ENCODE measurements around the gene MZB1.
"Not testable (repeated sequence)": the region's sequence is repeated elsewhere in the genome, so short reads cannot be mapped to it uniquely, and the experiment has no call there.

Gene MZB1

DNA sequence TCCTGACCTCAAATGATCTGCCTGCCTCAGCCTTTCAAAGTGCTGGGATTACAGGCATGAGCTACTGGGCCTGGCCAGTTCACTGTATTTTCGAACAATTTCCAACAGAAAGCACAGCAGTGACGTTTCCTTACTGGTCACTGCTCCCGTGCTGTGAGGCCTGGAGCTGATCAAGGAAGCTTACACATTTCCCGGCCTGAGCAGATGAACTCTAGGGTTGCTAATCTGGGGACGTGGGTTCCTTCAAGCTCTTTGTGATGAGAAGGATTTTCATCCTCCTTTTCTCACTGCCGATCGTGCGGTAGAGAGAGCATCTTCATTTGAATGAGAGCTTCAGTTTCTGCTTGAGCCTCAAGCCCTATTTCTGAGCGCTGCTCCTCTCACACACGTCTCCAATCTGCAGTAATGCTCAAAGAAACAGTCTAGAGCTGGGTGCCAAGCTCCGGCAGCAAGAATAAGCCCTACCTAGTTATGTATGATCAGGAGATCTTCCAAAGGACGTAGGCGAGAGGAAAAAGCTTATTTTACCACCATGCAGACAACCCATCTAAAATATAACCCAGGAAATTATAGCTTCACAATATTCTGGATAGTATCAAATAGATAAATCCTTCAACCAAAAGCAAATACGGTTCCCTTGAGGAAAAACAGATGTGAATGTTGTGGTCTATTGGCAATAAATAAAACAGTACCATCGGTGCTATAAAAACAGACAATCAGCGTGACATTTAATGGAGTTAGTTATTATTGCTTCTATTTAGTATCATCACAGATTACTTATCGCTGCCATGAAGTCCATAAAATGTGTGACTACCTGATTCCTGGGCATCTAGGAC is 21.5 kb upstream of the MZB1 start:
- in situ Hi-C loops (cut with MboI; ENCODE audit: low sequenced_read_pairs): no loop called here

DNA sequence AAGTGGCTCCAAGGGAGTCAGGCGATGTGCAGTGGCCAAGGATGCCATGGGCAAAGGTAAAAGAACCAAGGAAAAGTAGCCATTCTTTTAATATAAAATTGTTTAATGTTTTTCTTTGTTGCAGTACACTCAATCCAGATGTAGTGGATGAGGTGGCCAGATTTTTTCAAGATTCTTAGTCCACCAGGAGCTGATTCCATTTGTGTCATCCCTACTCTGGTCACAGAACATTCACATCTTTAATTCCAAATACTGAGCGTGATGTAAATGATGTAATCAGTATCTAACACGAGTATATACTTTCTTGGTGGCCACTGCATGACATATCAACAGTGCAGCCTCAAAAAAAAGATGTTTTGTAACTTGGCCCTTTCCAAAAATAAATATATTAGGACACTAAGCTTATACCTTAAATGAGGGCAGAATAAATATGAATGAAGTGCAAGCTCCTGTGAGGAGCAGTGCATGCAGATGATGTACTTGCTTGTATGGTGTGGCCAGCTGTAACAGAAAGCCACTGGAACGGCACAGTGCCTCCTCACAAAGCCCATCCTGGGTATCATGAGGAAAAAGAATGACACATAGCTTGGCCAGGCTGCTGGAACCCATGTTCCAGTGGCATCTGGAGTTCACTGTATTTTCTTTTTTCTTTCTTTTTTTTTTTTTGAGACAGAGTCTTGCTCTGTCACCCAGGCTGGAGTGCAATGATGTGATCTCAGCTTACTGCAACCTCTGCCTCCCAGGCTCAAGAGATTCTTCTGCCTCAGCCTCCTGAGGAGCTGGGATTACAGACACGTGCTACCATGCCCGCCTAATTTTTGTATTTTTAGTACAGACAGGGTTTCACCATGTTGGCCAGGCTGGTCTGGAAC is 20.6 kb upstream of the MZB1 start:
- in situ Hi-C loops (cut with MboI; ENCODE audit: low sequenced_read_pairs): no loop called here

DNA sequence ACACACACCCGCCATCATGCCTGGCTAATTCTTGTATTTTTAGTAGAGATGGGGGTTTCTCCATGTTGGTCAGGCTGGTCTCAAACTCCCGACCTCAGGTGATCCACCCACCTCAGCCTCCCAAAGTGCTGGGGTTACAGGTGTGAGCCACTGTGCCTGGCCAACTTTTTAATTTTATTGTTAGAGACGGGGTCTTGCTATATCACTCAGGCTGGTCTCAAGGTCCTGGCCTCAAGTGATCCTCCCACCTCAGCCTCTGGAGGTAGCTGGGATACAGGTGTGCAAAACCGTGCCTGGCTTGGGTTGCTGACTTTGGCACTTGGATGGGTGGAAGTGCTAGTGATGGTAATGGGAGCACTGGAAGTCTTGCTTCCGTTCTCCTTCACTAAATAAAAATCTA is 19.4 kb upstream of the MZB1 start:
- in situ Hi-C loops (cut with MboI; ENCODE audit: low sequenced_read_pairs): not testable (repeated sequence)

DNA sequence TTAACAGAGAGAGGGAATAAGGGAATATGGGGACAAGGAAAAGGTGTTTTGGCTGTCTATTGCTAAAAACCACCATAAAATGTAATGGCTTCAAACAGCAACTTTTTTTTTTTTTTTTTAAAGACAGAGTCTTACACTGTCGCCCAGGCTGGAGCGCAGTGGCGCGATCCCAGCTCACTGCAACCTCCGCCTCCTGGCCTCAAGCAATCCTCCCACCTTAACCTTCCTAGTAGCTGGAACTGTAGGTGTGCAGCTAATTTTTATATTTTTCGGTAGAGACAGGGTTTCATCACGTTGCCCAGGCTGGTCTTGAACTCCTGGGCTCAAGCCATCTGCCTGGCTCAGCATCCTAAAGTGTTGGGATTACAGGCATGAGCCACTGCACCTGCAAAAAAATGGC is 18.5 kb upstream of the MZB1 start:
- in situ Hi-C loops (cut with MboI; ENCODE audit: low sequenced_read_pairs): no loop called here

DNA sequence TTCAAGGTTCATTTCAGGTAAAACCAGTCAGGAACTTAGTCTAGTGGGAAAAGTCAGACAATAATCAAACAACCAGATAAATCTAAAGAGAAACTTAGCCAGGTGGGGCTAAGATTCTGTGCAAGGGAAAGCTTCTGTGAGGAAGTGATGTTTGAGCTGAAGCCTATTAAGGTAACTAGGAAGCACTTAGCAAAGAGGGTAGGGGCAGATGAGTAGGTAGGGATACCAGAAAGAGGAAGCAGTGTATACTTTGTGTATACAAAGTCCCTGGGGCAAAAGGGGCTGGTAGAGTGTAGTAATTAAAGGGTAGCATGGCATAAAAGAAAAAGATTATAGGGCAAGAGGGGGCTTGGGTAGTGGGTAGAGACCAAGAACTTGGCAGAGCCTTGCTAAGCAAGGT is 17.8 kb upstream of the MZB1 start:
- in situ Hi-C loops (cut with MboI; ENCODE audit: low sequenced_read_pairs): no loop called here

DNA sequence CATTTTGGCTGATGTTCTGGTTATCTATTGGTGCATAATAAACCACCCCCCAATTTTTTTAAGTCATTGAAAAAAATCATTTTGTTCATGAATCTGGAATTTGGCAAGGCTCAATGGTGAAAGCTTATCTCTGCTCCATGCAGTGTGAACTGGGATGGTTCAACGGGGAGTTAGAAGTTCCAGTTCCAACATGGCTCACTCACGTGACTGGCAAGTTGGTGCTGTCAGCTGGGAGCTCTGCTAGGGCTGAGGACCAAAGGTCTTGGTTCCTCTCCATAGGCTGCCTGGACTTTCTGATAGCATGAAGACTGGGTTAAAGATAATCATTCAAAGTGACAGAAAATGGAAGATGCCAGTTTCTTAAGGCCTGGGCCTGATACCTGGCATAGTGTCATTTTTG is 17.2 kb upstream of the MZB1 start:
- in situ Hi-C loops (cut with MboI; ENCODE audit: low sequenced_read_pairs): no loop called here

DNA sequence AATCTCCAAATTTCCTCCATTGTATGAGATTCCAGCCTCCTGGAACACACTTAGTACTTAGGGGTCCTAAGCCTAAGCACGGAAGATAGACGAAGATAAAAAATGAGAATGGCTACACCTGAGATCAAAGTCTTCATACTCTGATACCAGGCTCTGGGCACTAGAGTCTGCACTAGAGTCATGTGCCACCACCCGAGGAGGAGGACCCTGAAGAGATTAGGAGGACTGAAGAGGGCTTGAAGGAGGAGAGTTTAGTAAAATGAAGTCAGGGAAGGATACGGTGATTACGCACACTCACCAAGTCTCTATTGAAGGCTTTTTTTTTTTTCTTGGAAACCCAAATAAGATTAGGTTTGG is 14.7 kb upstream of the MZB1 start:
- in situ Hi-C loops (cut with MboI; ENCODE audit: low sequenced_read_pairs): no loop called here

DNA sequence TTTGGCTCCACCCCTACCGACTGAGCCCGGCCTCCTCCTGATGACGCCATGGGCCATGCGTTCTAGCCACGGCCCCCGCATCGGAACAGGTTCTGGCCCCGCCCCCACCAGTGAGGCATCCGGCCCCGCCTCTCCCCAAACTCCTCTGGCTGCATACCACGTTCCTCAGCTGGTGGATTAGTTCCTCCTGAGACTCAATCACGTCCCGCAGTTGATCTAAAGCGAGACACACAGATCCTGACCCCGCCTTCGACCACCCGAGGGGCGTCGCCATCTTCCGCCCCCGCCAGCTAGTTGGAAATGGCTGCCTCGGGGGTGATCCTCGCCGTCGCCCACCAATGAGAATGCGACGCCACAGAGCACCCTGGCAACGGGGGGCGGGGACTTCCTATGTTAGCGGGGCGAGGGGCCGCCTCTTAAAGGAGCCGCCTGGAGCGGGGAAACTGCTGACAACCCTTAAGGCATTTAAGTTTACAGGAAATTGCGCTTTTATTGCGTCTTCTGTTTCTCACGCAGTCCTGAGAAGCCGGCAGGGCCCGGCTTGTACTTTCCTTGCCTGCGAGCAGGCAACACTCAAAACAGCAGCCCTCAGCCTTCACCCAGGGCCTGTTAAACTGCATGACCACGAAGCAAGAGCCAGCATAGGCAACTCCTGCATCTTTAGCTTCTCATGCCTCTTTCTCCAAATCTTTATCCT is 14.2 kb upstream of the MZB1 start, which contains the start of gene SPATA24:
TSS of gene SPATA24 (minus strand) at position 303 of the 697 bp plus-strand sequence. CDS start at position 274, 29 bp downstream.
- in situ Hi-C loops (cut with MboI; ENCODE audit: low sequenced_read_pairs): no loop called here

DNA sequence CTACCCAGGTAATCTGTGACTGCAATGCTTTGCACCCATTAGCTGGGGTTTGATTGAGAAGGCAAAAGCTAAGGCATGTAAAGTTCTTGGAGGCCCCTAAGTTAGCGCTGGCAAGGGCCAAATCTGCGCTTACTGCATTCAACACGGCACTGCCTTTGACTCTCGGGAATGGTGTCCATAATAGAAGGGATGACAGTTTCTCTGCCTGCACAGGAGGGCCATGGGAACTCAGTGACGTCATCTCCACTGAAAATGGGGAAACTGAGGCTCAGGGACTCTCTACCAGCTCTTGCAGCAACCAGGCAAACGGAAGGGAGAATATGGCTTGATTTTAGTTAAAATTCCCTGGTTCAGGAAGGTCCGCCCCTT is 13.7 kb upstream of the MZB1 start:
- in situ Hi-C loops (cut with MboI; ENCODE audit: low sequenced_read_pairs): no loop called here

DNA sequence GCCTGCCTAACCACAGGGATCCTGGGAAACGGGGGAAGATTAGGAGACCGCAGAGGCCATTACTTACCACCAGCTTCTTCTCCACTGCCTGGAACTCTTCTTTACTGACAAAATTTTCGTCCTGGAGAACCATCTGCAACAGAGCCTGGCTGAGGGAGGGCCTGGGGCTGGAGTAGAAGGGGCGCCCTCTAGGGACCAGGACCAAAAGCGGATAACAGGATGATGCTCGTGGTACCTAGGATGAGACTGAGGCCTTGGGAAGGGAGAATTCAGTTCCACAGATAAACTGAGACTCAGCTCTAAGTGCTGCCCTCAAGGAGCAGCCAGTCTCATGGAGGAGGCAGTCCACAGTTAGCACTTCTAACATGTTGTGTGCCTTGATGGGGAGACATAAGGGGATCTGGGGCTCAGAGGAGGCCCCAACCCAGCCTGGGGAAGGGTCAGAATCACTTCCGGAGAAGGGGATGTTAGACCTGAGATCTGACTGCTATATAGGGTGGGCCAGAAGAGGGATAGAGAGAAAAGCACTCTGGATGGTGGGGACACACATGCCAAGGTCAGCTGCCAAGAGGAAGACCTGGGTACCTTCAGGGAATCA is 12.9 kb upstream of the MZB1 start:
- in situ Hi-C loops (cut with MboI; ENCODE audit: low sequenced_read_pairs): no loop called here

DNA sequence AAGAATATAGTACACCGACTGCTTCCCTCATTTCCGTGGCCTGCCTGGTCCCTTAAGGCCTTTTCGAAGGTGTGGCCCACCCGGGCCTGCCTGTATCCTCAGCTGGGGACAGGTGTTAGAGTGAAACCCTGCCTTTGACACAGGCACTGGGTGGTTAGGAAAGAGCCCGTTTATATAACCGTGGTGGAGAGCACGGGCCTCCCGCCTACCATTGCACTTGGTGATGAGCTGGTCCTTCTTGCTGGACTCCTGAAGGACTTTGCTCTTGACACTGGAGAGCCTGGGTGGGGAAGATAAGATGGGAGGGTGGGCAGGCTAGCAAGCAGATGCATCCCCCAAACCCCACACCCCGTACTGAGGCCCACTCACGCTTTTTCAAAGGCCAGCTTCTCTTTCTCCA is 11.8 kb upstream of the MZB1 start:
- in situ Hi-C loops (cut with MboI; ENCODE audit: low sequenced_read_pairs): no loop called here

DNA sequence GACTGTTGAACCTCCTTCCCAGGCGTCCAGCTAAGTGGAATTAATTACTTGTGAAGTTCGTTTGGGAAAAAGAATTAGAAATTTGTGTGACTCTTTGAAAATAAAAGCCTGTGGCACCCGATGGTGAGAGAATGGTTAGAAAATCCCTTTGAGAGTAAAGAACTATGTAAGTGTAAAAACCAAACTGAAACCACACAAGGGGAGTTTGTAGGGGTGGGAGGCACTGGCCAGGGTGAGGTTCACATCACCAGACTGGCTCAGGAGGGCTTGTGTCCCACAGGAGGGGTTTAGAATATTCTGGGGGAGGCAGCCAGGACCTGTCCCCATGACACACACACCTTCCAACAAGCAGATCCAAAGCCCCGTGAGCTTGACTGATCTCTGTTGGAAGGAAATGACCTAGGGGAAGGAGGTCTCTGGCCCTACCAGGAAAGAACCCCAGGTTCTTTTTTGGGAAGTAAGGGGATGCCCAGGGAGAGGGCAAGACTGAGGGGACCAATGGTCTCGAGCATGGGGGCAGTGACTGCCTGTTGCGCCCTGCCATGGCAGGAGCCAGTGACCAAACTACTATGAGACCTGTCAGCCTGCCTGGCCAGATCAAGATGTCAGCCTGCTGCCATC is 9.9 kb upstream of the MZB1 start:
- in situ Hi-C loops (cut with MboI; ENCODE audit: low sequenced_read_pairs): no loop called here

DNA sequence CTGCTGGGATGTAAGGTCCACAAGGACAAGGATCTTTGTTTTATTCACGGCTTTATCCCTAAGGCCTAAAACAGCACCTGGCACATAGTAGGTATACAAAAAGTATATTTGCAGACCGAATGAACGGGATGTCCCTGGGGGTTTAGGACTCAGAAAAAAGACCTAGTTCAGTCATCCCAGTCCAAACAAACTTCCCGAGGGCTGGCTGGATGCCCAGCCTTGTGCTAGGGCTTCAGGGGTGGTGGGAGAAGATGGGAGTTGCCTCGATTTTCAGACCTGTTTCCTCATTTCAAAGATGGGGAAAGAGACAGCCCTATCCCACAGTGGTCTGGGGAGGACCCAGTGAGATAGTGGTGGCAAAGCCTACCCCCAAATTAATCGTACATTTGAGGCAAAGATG is 8.2 kb upstream of the MZB1 start:
- in situ Hi-C loops (cut with MboI; ENCODE audit: low sequenced_read_pairs): no loop called here

DNA sequence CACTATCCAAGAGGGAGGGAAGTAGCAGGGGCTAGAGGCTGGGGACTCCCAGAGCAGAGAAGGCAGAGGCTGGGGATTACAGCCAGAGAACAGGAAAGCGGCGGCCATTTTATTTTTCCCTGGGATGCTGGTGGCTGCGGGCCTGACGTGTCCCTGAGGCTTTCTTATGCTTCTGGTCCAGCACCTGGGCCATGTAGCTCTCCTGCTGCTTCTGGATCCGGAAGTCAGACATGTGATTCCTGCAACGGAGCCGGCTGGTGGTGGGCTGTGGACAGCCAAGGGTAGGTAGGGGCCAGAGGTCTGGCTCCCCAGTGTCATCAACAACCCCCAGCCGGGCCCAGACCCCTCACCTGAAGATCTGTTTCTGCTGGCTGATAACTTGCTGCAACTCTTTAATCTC is 7.0 kb upstream of the MZB1 start:
- in situ Hi-C loops (cut with MboI; ENCODE audit: low sequenced_read_pairs): no loop called here

DNA sequence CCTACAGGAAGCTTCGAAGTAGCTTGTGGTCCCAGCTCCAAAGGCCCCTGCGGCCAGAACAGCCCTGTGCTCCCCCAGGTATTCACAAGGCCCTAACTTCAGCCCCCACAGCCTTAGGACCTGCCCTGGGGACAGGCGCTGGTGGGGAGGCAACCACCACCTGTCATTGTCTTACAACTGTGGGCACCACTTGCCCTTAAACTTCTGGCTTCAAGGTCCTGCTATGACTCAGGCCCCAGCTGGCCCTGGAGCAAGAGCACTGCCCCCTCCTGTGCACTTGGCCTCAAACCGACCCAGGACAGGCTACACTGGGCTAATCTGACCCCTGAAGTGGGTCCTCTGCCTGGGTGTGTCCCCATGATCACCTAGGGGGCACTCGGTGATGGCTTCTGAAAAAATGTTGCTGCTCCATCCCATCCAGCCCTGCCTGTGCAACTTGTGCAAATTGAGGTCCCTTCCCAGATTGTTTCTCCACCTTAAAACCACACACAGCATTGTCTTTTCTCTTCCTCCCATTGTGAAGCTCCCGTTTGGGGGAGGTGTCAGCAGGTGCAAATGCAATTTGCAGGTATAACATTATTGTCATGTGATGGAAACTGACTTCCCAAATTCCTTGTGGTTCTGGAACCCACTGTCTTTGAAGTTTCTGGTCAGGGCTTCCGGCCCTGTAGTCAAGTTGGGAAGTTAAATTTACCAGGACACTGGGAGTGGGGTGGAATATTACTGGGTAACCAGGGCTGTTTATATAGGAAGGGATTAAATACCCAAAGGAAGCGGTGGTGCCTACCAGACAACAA is 6.3 kb upstream of the MZB1 start:
- in situ Hi-C loops (cut with MboI; ENCODE audit: low sequenced_read_pairs): no loop called here

DNA sequence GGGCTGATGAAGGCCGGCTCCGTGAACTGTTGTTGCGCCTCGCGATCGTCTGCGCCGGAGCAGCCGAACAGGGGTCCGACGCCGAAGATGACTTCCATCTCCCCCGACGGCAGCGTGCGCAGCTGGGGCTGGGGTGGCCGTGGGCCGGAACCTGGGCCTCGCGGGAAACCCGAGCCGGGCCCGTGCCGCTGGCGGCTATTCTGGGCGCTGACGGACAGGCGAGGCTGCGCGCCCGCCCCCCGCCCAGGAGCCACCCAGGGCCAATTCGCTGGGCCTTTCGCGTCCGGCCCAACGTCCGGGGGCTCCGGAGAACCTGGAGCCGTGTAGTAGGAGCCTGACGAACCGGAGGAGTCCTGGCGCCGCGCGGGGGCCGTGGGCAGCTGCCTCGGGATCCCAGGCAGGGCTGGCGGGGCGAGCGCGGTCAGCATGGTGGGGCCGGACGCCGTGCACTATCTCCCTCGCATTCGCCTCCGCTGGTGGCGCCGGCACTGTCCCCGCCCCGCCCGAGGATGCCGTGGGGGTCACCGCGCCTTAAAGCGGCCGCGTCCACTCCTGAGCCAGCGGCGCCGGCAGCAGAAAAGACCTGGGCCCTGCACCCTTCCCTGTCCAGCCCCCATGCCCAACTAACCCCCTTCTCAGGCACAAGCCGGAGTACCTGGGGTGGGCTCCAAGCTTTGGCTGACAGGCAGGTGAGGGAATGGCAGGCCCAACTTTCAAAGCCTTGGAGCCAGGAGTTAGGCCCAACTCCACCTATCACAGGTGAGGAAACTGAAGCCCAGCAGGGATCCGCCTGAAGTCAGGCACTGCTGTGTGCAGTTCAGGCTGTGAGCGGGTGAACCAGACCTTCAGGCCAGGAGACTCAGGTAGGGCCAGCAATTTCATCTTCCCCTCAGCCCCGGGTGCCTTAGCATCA is 5.2 kb upstream of the MZB1 start, which contains the start of gene PROB1:
TSS of gene PROB1 (minus strand) at position 451 of the 913 bp plus-strand sequence. CDS start at position 428, 23 bp downstream.
- in situ Hi-C loops (cut with MboI; ENCODE audit: low sequenced_read_pairs): no loop called here

DNA sequence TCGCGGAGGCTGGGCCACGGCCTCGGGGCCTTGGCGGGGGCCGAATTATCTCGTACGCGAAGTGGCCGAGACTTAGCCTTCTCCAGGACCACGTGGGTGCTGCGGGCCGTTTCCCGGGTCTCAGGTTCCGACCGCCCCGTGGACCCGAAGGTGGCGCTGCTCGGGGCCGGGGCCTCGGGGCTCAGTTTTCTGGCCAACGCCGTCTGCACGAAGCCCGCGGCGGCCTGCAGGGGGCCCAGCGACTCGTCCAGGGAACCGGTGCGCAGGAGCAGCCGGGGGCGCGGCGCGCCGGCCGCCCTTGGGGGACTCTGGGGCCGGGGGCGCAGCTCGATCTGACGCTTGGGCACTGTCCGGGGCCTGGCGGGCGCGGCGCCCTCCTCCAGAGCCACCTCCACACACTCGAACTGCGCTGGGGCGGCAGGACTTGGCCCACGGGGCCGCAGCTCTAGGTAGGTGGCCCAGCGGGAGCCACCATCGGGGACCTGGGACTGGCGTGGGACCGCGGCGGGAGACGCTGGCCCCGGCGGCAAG is 4.5 kb upstream of the MZB1 start:
- in situ Hi-C loops (cut with MboI; ENCODE audit: low sequenced_read_pairs): no loop called here

DNA sequence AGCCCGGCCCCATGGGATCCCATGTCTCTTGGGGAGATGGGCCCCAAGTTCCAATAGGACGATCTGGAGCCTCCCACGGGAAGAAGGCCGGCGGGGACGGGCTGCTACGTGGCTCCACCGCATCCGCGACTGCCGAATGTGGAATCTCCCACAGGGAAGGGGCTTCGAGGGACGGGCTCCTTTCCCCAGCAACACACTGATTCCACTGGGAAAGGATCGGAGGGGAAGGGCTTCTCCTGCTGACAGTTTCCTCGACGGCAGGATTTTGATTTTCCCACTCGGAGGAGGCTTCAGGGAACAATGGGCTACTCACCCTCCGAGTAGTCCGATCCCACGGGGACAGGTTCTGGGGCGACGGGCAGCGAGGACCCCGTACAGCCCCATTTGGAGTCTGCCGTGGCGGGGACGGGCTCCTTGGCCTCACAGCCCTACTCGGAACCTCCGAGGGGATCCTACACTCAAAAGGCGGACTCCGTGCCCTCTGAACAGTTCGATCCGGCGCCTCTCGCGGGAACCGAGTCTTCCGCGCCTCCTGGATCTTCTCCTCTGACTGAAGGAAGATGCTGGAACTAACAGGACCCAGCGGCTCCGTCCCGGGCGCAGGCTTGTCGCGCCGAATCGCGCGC is 3.9 kb upstream of the MZB1 start:
- in situ Hi-C loops (cut with MboI; ENCODE audit: low sequenced_read_pairs): no loop called here
